NB4 (cell line): ENCODE results near the gene RGS7BP.
A peak's percentile ranks its signal among the peaks of the same experiment; 100 is the strongest.

Experiments used
- DNase-seq: peaks from one replicate; pipeline ENCODE4 v3.0.0; 2010; ENCODE audit warnings: low read depth
- H3K4me3 ChIP-seq: one replicate; pipeline ENCODE4 v1.5.1; 2011; ENCODE audit warnings: mild to moderate bottlenecking, low read depth, low read length, moderate library complexity
- MYC ChIP-seq: IDR thresholded peaks from 2 replicates; pipeline ENCODE4 v1.6.1; 2011; ENCODE audit warnings: low read depth, low read length
- POLR2A ChIP-seq: IDR thresholded peaks from 2 replicates; pipeline ENCODE4 v1.6.1; 2011; ENCODE audit warnings: mild to moderate bottlenecking; ENCODE audit not compliant: insufficient read length; ENCODE audit errors: extremely low read depth
- TF ChIP-seq, protein P1 (sequence below): IDR thresholded peaks from one replicate; pipeline ENCODE4 v1.5.1; 2012; ENCODE audit warnings: low read depth, low read length
- TF ChIP-seq, protein P2 (sequence below): IDR thresholded peaks from 2 replicates; pipeline ENCODE4 v1.6.1; 2011; ENCODE audit warnings: low read depth, low read length

Gene RGS7BP

DNA sequence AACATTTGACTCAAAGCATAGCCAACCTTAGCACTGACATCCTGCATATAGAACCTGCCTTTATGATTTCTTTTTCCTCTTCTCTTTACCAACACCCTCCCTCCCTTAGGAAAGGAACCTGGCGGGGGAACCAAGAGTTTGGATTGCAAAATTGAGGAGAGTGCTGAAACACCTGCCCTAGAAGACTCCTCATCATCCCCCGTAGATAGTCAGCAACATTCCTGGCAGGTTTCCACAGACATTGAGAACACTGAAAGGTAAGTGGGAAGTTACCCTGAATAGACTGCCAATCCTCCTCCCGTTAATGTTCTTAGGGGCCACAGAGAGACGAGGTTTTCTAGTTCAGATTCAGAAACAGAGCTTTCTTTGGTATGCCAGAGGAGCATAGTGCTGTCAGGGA lies 88.8 kb downstream of the RGS7BP start:
- H3K4me3 ChIP-seq = no peak overlapping the region
- DNase-seq = no peak
- TF ChIP-seq, protein P1, sequence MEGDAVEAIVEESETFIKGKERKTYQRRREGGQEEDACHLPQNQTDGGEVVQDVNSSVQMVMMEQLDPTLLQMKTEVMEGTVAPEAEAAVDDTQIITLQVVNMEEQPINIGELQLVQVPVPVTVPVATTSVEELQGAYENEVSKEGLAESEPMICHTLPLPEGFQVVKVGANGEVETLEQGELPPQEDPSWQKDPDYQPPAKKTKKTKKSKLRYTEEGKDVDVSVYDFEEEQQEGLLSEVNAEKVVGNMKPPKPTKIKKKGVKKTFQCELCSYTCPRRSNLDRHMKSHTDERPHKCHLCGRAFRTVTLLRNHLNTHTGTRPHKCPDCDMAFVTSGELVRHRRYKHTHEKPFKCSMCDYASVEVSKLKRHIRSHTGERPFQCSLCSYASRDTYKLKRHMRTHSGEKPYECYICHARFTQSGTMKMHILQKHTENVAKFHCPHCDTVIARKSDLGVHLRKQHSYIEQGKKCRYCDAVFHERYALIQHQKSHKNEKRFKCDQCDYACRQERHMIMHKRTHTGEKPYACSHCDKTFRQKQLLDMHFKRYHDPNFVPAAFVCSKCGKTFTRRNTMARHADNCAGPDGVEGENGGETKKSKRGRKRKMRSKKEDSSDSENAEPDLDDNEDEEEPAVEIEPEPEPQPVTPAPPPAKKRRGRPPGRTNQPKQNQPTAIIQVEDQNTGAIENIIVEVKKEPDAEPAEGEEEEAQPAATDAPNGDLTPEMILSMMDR = no peak
- no peak for TF ChIP-seq MYC
- TF ChIP-seq POLR2A = no peak
- TF ChIP-seq, protein P2, sequence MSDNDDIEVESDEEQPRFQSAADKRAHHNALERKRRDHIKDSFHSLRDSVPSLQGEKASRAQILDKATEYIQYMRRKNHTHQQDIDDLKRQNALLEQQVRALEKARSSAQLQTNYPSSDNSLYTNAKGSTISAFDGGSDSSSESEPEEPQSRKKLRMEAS = no peak

DNA sequence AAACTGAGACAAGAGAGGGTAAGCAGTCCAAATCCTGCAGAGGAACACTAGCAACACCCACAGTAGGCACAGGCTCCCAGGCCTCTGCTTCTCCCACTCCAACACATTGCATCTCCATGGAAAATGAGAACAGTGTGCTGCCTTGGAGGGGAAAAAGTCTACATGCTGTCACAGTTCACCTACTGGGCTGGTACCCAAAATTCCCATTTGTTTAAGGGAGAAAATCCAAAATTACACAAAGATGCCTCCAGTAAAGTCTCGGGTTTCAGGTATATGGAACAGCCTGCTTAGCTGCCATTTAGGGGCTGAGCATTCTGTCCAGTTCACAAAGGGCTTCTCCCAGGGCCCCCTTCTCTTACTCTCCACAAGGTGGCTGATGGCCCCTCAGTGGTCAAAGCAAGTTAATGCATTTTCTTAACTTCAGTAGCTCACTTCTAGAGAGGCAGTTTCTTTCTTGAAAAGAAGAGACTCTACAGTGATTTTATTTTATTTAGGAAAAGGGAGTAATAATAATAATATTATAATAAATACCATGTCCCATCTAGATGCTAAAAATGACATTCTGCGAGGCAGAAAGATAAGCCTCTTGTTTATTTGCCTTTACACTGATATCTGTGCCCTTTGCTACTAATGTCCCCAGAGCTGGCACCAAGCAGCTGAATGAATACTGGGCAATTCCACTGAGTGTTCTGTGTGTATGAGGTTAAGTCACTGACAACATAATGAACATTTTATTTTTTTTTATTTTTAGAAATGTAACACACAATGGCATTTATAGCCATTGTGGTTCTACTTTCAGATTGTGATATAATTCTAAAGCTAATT lies 89.4 kb downstream of the RGS7BP start:
- TF ChIP-seq MYC = no peak
- TF ChIP-seq, protein P2 = no peak
- TF ChIP-seq POLR2A = no peak
- peak; percentile 12 for DNase-seq
- H3K4me3 ChIP-seq = no peak overlapping the region

DNA sequence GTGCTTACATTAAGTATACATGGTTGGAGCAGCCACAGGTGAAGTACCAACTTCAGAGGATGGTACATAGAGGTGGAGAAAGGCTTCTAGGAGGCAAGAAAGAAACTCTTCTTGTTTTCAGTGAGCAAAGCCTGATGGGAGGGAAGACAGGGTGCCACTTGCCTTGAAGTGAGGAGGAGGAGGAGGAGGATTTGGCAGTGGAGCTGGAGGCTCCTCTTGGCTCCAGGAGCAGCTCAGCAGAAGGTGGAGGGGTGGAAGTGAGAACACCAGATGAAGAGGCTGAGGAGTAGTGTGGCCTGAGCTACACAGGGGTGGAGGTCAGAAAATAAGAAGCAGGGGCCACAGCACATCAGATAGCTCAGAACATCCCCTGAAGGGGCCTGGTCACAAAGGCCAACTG lies 93.4 kb downstream of the RGS7BP start:
- no peak for DNase-seq
- TF ChIP-seq MYC (no peak), POLR2A (no peak)
- TF ChIP-seq, protein P2 = no peak
- TF ChIP-seq, protein P1 = no peak
- no peak overlapping the region for H3K4me3 ChIP-seq

DNA sequence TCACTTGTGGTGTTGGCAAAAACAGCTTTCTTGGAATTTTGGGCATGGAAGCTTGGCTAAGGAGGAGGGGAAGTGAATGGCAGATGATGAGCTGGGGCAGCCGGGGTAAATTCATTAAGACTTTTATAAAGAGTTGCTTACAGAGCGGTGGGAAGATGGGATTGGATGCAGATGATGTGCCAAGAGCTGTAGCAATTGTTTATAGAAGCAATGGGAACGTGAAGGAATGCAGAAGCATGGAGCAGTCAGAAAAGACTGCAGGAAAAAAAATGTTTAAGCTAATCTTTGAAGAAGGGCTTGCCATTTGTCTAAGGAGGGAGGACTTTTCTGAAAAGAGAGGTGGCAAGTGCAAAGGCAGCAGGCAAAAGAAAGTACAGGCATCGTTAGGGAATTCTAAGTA lies 97.9 kb downstream of the RGS7BP start:
- no peak overlapping the region for H3K4me3 ChIP-seq
- no peak for DNase-seq
- TF ChIP-seq, protein P2 = no peak
- TF ChIP-seq POLR2A = no peak
- TF ChIP-seq MYC = no peak
- TF ChIP-seq, protein P1 = no peak

DNA sequence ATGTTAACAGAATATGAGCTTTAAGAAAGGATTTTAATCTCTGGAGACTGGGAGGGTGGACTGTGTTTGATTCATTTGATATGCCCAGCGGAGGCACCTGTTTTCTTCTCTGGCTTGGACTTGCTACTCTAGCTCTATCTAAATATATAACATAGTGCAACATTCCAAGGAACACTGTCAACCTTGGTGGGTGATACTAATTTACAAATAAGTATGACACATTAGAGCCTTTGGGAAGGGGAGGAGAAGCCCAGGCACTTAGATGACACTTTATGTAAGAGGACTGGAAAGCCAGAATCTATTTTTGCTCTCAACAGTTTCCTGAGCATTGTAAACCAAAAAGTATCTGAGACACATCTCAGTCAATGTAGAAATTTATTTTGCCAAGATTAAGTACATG lies 101.1 kb downstream of the RGS7BP start:
- H3K4me3 ChIP-seq = no peak overlapping the region
- TF ChIP-seq MYC = no peak
- TF ChIP-seq, protein P2 = no peak
- TF ChIP-seq, protein P1 = no peak
- TF ChIP-seq POLR2A = no peak
- no peak for DNase-seq

DNA sequence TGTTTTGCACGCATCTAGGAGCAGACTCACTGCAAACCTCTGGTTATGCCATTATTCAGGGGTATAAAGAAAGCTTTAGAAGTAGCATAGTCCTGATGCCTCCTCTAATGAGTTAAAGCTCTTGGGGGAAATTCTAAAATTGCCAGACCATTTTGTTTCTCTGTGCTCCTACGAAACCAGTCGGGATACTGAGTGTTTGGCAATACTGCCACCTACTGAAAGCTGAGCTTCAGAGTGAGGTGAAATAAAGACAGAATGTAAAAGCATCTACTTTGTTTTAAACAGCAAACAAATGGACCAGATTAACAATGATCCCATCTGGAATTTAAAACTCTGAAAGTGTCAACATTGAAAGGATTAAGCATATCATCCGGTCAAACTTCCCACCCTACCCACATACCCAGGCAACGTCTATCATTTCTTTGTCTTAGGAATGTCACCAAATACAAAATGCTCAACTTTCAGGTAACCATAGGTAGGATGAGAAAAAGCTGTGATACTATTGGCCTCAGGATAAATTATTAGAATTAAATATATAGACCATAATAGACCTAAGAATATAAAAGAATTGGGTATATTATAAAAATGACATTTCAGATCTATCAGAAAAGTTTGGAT lies 106.6 kb downstream of the RGS7BP start:
- H3K4me3 ChIP-seq = no peak overlapping the region
- TF ChIP-seq, protein P2 = no peak
- TF ChIP-seq, protein P1 = peak; percentile 52
- peak; percentile 56 for DNase-seq
